Midbrain (tissue), 1 donor: ENCODE measurements around the gene SPAG16.
"Not testable (repeated sequence)": the region's sequence is repeated elsewhere in the genome, so short reads cannot be mapped to it uniquely, and the experiment has no call there.

ENCODE experiments used
- DNase-seq: peaks from one replicate; lab custom pipeline; 2025; lab: John Stamatoyannopoulos, UW

SPAG16 gene

DNA sequence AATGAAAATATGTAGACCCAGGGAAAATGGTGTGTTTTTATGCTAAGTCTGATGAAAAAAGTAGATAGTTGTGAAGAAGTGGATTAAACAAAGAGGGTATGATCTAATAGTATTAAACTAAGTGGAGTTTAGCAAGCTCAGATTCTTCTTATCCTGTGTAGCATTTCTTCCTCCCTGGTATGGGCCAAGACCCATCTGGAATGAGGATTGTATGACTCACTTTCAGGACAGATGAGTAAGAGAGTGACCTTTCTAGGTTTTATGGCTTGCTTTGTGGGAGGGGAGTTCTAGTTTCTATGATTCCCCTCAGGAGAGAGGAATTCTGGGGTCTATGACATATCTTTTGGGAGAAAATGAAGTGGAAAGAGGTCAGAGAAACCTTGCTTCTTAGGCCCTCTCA, 550.1 kb downstream of the SPAG16 start:
- no peak for DNase-seq

DNA sequence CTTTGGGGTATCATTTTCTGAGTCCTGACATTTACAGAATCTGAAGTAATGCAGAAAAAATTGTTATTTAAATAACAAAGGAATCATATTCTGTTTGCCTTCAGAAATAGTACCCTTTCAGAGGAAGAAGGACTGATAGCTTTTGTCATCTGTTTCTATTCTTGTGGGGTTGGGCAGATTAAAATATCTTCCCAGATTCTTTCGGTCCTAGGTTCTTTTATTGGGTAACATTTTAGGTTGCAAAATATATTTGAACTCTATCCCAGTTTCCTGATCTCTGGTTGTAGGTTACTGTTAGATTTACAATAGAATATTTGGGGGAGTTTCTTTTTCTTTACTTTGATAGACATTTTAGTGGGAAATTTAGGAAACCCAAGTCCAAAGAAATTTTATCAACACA, 550.5 kb downstream of the SPAG16 start:
- DNase-seq: no peak

DNA sequence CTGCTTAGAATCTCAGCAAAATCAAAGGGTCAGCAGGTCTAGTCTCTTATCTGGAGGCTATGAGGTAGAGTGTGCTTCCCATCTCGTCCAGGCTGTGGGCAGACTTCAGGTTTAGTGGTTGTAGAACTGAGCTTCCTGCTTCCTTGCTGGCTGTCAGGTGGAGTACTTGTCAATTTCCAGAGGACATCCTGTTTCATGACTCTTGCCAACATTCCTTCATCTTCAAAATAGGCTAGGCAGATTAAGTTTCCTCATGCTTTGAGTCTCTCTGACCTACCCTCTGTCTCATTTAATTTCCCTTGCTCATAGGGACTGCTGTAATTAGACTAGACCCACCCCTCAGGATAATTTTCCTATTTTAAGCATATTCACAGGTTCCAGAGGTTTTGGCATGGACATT, 562.6 kb downstream of the SPAG16 start:
- no peak for DNase-seq

DNA sequence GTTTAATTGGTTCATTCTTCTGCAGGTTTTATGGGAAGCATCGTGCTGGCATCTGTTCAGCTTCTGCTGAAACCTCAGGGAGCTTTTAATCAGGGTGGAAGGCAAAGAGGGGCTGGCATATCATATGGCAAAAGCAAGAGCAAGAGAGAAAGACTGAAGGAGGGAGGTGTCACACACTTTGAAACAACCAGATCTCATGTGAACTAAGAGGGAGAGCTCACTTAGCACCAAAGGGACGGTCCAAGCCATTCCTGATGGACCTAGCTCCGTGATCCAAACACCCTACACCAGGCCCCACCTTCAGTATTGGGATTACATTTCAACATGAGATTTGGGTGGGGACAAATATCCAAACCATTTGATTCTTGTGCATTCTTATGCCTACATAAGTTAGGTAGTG, 563.1 kb downstream of the SPAG16 start:
- DNase-seq: no peak

DNA sequence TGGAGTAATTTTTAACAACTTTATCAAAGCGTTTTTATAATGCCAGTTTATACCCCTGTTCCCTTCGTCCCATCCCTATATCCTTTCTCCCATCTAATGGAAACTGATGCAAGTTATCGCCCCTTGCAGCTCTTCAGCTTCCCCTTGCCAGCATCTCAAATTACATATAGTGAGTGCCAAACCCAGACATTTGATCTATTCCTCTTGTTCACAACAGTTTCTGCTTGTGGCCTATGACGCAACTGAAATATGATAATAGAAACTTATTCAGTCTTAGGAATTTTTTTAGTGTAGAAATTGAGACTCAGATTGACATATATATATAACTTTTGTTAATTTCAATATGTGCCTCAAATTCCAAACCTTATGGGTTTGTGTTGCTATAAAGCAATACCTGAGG, 564.4 kb downstream of the SPAG16 start:
- no peak for DNase-seq

DNA sequence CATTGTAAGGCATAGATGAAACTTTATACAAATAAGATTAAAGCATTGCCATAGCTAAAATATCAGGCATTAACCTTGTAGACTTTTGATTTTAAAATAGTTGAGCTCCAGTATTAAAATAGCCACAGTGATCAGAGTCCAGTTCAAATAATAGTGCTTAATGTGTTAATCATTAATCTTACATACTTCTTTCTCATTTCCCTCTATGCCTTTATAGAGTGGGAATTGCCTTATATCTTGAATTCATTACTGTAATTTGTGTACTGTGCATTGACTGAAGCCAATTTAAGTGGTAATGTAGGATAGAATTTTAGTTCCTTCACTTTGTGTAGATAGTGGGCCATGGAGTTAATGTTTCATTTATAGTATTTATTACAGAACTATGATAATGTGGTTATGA, 577.4 kb downstream of the SPAG16 start:
- no peak for DNase-seq

DNA sequence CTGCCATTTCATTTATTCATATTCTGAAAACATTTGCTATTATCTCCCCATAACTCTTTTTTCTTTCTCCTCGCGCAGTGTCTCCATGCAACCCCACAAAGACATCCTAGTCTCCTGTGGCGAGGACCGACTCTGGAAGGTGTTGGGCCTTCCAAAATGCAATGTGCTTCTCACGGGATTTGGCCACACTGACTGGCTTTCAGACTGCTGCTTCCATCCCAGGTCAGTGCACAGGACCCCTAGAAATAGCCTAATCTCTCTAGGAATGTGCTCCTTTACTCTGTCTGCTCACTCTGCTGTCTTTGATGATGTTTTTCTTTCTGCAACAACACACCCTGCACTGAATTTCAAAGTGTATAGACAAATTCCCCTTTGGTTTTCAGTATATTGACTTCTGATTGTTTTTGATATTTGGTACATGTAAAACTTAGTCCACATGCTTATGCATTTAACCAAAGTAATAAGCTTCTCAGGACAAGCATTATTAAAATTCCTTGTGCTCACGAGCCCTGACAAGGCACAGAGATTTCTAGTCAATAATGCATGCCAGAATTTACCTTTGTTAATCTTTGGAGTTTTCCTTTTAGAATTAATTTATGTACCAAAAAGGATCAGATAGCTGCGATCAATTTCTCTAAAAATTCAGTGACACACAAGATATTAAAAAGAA, 578.3 kb downstream of the SPAG16 start:
- no peak for DNase-seq

DNA sequence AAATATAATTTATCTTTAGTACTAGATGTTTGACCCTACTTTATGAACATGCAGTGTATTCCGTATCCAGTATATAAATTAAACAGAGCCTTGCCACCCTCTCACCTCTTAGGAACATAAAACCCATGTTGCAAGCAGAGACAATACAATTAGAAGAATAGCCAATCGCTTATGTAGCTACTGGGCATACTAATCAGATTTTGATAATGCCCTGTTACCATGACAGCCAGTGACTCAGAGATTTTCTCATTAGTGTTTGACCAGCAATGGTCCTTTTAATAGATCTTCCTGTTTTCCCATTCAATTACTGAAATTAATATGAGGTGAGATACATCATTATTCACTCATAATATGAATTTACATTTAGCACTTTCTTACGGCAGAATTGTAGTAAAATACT, 579.3 kb downstream of the SPAG16 start:
- no peak for DNase-seq

DNA sequence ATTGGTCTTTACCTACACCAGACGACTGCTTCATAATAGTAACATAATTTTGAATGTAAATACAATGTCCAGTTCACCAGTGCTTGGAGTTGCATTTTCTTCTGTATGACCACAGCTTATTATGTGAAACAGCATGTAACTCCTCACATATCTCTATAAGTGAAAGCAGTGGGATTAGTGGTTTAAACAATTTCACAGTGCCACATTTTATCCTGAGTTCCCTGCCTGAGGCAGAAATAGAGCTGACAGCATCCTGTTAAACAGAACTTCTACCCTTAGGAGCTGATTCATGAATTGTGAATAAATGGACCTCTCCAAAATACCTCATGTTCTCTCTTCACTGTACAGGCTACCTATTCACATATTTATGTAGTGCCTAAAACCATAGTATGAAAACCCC, 584.3 kb downstream of the SPAG16 start:
- DNase-seq: no peak

DNA sequence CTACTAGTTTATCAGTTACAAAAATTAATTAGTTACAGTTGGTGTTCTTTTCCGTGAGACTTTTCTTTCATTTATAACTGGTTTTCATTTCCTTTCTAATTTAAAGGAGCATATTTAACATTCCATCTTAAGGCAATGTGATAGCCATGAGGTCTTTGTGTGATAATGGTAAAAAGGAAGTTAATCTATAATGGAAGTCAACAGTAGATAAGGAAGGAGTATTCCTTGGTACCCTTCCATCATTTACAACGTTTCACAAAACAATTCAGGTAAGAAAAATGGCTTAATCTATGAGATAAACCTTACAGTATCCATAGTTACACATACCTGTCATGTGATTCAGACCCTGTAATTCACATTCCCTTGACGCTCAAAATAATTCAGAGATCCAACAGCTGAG, 601.2 kb downstream of the SPAG16 start:
- no peak for DNase-seq

DNA sequence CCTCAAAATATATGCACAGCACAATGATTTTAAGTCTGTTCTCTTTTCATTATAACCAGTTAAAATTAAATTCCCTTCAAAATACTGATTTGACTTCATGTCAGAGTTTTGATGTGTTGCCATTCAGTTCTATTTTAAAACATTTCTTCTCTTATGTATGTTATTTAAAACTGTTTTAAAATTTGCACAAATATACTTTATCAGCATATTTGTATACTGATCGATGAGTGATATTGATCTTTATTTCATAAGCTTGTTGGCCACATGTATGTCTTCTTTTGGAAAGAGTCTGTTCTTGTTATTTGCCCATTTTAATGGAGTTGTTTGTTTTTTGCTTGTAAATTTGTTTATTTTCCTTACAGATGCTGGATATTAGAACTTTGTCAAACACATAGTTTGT, 630.2 kb downstream of the SPAG16 start:
- DNase-seq: no peak

DNA sequence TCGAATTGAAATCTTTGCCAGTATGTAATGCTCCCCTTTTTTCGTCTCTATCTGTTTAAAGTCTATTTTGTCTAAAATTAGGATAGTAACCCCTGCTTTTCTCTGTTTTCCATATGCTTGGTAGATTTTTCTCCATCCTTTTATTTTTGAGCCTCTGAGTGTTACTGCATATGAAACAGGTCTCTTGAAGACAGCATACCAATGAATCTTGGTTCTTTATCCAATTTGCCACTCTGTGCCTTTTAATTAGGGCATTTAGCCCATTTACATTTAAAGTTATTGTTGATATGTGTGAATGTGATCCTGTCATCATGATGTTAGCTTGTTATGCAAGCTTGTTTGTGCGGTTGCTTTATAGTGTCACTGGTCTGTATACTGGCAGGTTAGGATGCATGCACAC, 635.8 kb downstream of the SPAG16 start:
- no peak for DNase-seq

DNA sequence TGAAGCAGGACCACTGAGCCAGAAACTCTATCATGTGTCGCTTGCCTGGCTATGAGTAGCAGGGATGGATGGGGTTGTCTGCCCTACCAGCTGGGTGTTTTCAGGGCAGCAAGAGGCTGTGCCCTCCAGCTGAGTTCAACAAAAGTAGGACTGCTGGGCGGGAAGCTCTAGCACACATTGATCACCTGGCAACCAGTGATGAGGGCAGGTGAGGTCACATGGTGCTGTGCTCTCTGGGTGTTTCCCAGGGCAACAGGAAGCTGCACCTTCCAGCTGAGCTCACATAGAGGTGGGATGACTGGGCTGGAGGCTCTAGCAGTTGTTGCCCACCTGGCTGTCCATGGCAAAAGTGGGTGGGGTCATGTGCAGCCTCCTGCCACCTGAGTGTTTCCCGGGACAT, 639.3 kb downstream of the SPAG16 start:
- DNase-seq: no peak

DNA sequence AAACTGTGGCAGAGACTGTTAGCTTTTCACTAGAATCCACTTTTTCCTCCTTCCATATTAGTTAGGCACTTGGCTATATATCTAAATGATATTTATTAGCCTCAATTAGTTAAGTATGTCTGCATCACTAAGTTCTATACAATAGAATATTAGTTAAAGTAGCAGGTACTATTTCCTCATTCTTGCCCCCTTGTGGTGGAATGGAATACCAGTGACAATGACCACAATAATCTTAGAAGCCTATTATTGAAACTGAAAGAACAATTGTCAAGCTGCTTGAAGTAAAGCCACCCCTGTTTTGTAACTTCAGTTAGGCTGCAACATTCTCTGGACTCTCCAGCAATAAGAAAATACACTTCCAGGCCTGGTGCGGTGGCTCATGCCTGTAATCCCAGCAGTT, 650.3 kb downstream of the SPAG16 start:
- DNase-seq: no peak

DNA sequence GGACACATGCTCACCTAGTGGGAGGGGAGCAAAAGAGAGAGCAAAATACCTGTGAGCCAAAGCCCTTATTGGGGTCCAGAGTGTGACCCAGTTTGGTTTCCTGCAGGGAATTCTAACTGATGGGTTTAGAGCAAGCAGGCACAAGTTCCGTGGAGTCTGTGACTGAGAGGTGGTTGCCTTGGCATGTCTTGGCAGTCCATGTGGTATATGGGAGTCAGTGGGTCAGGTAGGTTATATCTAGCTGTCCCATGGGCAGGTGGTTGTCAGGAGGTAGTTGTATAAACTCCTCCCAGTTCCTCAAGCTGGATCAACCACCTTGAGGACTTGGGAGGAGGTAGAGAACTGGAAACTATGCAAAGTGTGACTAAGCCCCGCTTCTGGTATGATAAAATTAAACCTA, 673.8 kb downstream of the SPAG16 start:
- DNase-seq: no peak

DNA sequence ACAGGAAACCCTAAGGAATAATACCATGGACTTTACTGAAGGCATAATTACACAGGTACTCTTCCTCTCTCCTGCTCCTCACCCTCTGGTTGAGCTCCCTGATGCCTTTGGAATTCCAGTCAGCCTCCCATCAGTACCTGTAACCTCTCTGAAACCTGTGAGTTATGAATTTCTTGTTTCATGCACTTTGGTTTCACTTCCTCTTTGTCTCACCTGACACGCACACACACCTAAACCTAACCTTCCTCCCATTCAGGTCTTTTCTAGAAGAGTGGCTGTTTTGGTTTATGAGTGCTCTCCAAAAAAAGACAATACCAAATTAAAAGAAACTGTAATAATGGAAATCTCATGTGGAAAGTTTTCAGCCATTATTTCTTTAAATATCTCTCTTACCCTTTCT, 675.3 kb downstream of the SPAG16 start:
- DNase-seq: no peak

DNA sequence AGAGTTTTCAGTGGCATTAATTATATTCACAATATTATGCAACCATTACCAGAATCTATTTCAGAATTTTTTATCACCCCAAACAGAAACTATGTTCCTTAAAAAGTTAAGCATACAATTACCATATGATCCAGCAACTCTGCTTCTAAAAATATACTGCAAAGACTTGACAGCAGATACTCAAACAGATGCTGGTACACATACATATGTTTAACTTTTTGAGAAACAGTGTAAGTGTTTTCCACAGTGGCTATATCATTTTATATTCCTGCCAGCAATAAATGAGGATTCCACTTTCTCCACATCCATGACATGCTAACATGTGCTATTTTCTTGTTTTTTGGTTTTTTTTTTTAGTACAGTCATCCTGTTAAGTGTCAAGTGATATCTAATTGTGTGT, 687.3 kb downstream of the SPAG16 start:
- no peak for DNase-seq

DNA sequence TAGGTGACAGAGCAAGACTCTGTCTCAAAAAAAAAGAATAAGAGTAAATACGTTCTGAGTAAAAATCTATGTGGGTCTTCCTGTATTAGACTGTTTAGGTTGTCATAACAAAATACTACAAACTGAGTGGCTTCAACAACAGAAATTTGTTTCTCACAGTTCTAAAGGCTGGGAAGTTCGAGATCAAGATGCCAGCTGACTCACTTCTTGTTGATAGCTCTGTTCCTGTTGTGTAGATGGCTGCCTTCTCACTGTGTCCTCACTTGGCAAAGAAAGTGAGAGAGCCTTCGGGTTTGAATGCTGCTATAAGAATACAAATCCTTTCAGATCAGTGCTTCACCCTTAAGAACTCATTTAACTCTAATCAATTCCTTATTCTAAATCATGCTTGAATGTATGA, 696.6 kb downstream of the SPAG16 start:
- no peak for DNase-seq

DNA sequence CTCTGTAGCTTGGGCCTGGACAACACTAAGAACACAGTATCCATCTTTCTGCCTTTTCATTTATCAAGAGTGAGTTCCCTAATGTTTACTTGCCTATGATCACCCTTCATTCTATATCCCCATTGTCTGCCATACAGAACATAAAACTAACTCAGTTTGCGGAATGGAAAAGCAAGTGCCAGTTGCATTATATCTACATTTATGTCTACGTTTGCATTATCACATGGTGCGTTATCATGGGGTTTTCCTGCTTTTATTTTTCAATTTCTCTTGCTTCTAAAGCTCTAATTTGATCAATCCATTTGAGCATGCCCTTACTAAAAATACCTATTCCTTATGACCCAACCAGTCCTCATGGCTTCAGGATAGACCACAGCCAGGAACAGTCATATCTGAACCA, 704.9 kb downstream of the SPAG16 start:
- no peak for DNase-seq

DNA sequence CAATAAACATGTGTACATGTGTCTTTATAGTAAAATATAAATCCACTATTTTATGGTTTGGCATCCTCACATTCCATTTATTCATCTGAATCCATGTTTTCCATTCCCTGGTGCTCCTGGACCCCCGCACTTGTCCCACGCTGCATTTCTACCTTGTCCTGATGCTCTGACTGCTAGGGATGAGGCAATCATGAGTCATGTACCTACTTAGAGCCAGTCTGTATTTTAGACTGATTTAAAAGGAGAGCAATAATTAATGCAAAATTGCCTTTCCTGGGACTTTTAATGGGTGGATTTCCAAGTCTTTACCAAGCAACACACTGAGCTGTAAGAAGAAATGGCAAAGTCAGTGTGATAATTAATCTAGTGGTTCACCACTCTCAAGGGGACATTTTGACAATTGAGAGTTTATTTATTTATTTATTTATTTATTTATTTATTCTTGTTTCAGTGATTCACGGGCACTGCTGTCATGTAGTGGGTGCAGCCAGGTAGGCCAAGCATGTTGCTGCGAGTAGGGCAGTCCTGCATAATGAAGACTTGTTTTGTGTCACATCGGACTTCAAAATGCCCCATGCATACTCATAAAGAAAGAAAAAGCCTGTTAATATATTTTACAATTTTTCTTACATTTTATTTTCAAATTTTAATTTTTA, 707.3 kb downstream of the SPAG16 start:
- no peak for DNase-seq

DNA sequence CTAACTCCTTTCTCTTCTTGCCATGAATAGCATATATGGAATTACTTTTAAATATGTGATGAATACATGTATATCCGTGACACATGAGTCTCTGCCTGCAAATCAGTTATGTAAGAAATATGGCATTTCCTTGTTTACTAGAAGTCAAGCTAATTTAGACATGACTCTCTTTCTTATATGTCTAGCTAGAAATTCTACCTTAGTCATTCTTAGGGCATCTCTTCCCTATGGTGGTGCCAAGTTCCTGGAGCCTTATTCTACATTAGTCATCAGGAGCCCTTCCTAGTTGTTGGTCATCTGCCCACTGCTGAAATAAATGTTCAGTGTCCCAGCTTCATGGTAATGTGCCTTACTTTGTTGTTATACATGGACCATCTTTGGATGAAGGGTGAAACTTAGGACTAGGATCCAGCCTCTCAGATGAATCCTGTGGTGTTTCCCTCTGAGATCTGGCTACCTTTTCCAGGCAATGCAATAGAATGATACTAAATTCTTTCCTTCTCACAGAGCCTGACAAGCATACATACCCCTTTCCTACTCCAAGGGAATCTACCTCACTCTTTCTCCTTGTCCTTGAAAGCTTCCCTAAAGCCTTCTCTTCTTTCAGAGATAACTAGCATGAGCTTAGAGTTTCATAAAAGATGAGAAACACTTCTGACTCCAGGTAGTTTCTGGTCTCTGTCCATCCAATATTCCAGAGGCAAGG, 711.3 kb downstream of the SPAG16 start:
- no peak for DNase-seq

DNA sequence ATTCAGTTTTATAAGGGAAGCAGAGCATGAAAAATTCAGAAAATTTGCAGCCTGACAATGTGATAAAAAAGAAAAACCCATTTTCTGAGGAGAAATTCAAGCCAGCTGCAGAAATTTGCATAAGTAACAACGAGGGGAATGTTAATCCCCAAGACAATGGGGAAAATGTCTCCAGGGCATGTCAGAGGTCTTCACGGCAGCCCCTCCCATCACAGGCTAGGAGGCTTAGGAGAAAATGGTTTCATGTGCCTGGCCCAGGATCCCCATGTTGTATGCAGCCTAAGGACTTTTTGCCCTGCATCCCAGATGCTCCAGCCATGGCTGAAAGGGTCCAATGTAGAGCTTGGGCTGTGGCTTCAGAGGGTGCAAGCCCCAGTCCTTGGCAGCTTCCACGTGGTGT, 714.7 kb downstream of the SPAG16 start:
- DNase-seq: not testable (repeated sequence)

DNA sequence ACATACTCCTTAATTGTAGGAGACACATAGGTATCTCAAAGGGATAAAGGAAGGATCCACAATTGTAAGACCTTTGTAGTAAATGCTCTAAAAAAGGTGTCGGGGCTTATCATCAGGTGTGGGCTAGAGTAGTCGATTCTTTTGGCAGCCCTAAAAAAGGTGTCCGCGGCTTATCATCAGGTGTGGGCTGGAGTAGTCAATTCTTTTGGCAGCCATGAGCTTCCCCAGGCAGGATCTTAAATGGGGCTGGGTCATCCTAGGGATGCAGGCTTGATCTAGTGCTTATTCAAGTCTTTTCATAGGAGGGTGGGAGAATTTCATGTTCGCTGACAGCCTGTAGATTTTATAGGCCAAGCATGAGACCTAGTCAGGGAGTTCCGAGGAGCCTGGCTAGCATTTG, 720.2 kb downstream of the SPAG16 start:
- no peak for DNase-seq

DNA sequence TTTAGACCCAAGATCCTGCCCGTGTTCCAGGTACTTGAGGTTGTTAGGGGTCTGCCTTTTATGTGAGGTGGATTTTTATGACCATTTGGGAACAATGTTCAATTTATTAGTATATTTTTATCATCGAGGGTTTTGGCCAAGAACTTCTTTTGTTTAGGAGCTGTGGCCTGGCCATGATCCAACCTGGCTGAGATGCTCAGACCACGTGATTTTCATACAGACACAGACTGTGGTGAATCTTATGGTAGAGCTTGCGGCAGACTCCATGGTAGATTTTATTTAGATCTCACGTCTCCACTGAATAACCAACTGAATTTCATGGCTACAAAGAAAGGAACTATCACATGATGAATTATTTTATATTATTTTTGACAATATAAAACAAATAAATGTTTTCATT, 721.1 kb downstream of the SPAG16 start:
- peak; percentile 14 for DNase-seq
